T-helper 1 cell treated with Interleukin-12 subunit alpha and Interleukin-12 subunit beta and Interleukin-4 antibody, amounts not matched to agents 30 μg/mL and 1 μg/mL, for 36 hours (primary cell): ENCODE data around the gene IFI27L1.

Experiments
- H3K27ac Mint-ChIP-seq: one replicate; pipeline ENCODE4 v1.8.0; 2021; ENCODE audit warnings: mild to moderate bottlenecking, mixed read lengths
- H3K27me3 Mint-ChIP-seq: one replicate; pipeline ENCODE4 v1.8.0; 2021; ENCODE audit warnings: low read depth, mixed read lengths
- H3K36me3 Mint-ChIP-seq: one replicate; pipeline ENCODE4 v1.8.0; 2021; ENCODE audit warnings: low read depth, mixed read lengths
- H3K4me1 Mint-ChIP-seq: one replicate; pipeline ENCODE4 v1.8.0; 2021; ENCODE audit warnings: low read depth, mixed read lengths
- H3K4me3 Mint-ChIP-seq: one replicate; pipeline ENCODE4 v1.8.0; 2021; ENCODE audit warnings: mild to moderate bottlenecking, moderate library complexity, mixed read lengths
- H3K9me3 Mint-ChIP-seq: one replicate; pipeline ENCODE4 v1.8.0; 2021; ENCODE audit warnings: mixed read lengths

The IFI27L1 gene

DNA sequence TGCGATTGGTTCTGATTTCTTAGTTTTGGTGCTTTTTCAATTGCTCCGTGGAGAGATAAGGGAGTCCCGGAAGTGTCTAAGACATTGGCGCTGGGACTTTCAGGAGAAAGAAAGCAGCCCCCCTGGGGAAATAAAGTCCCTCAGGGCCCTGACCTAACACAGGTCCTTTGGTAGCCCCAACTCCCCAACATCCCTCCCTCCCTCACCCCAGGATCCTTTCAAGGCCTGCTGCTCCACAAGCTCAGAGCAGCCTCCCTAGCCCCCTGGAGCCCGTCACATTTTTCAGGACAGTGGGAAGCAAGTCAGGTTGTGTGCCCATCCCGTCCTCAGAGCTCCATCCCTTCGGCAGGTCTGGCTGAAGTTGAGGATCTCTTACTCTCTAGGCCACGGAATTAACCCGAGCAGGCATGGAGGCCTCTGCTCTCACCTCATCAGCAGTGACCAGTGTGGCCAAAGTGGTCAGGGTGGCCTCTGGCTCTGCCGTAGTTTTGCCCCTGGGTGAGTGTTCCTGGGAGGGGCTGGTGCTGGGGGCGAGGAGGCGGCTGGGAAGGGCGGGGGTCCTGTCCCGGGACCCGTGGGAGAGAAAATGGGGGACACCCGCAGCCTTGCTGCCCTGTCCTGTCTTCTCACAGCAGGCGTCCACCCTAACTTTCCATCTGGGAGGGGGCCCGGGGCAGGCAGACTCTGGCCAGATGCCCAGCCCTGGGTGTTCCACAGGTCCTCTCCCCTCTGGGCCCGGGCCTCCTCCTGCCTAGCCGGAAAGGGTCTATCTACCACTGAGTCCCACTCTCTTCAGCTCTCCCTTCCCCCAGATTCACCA, 30.4 kb downstream of the IFI27L1 start:
- H3K36me3 Mint-ChIP-seq = no peaks in the 10 kb centered on the region
- peaks cover 16% of the 10 kb centered on the region for H3K4me1 Mint-ChIP-seq
- peaks cover 6% of the 10 kb centered on the region for H3K27me3 Mint-ChIP-seq
- H3K4me3 Mint-ChIP-seq = peak overlapping the region; percentile 72
- H3K9me3 Mint-ChIP-seq = no peaks in the 10 kb centered on the region
- H3K27ac Mint-ChIP-seq = no peak overlapping the region

DNA sequence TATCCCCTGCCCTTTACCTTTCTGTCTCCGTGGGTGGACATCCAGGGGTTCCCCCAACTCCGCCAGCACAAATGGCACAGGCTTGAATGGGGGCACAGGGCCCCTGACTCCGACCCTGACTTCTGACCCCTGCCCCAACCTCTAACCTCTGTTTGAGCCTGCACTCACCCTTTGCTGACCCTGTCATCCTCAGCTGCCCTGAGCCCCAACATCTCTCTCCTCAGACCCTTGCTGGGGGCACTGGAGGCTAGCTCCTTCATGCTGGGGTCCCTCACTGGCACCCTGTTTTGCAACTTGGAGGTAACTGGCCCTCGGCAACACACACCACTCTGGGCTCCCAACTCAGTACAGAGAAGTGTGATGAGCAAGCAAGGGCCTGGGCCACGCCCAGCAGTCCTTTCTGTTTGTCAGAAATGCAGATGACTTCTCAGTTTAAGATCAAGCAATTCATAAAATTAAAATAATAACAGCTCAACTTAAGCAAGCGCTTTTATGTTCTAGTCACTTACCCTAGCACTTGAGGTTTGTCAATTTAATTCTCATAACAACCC, 31.5 kb downstream of the IFI27L1 start:
- H3K27ac Mint-ChIP-seq = peak overlapping the region; percentile 37

DNA sequence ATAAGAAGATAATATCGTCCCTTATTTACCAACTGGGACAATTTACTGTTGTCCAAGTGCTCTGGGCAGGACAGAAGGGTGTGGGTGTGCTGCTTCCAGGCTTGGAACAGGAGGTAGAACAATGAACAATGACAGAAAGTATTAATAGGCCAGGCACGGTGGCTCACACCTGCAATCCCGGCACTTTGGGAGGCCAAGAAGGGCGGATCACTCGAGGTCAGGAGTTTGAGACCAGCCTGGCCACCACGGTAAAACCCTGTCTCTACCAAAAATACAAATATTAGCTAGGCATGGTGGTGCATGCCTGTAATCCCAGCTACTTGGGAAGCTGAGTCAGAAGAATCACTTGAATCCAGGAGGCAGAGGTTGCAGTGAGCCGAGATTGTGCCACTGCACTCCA, 32.0 kb downstream of the IFI27L1 start:
- Mint-ChIP-seq H3K27ac (no peak overlapping the region), H3K36me3 (no peaks in the 10 kb centered on the region), H3K4me3 (no peak overlapping the region), H3K27me3 (peaks cover 6% of the 10 kb centered on the region), H3K9me3 (no peaks in the 10 kb centered on the region), H3K4me1 (peaks cover 18% of the 10 kb centered on the region)

More for the DNA sequence above, 31.5 kb downstream of the IFI27L1 start:
- Mint-ChIP-seq H3K36me3 (no peaks in the 10 kb centered on the region), H3K27me3 (peaks cover 6% of the 10 kb centered on the region), H3K9me3 (no peaks in the 10 kb centered on the region), H3K4me1 (peaks cover 16% of the 10 kb centered on the region), H3K4me3 (peak overlapping the region; percentile 56)

DNA sequence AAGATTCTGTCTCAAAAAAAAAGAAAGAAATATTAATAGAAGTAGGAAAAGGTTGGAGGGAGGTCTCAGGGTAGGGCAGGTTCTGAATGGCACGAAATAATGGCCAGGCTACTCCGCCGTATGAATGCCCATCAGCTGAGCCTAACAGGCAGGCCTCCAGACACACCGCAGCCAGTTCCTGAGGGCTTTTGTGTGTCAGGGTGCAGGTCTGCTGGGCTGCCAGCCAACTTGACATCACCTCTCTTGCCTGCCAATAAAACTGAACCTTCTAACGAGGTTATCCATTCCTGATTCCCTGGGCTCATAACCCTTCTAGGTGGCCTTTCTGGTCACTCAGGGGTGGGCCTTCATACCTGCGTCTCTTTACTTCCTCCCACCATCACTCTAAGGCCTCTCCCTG, 32.4 kb downstream of the IFI27L1 start:
- Mint-ChIP-seq H3K4me1 (peaks cover 19% of the 10 kb centered on the region), H3K9me3 (no peaks in the 10 kb centered on the region), H3K4me3 (no peak overlapping the region), H3K36me3 (no peaks in the 10 kb centered on the region), H3K27me3 (peaks cover 6% of the 10 kb centered on the region), H3K27ac (no peak overlapping the region)

DNA sequence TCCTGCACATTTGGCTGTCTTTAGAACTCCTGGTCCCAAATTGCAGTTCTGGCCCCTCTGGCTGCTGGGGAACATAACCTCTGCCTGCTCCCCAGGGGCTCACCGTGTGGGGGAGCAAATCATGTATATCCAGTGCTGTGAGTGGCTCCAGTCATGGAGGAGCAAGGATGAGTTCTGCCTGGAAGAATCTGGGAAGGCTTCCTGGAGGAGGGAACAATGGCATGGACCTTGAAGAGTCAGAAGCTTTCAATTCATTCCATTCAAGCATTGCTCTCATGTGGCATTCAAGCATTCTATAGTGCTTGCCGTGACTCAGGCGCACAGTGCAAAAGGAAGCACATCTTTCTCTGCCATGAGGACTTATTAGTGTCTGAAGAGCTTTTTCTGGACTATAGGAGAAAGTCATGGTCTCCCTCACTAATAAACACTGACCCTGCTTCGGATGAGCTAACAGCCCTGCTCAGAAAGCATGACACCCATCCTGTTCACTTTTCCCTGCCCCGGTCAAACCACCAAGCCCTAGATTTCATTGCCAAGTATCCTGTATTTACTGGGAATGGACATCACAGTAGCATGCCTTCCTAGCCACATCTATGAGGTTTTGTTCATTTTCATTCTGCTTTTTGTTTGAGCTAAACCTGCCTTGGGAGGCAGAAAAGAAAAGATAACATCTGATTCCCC, 32.9 kb downstream of the IFI27L1 start:
- H3K36me3 Mint-ChIP-seq = no peaks in the 10 kb centered on the region
- peaks cover 19% of the 10 kb centered on the region for H3K4me1 Mint-ChIP-seq
- H3K27ac Mint-ChIP-seq = no peak overlapping the region
- H3K9me3 Mint-ChIP-seq = no peaks in the 10 kb centered on the region
- no peak overlapping the region for H3K4me3 Mint-ChIP-seq
- H3K27me3 Mint-ChIP-seq = peaks cover 6% of the 10 kb centered on the region

DNA sequence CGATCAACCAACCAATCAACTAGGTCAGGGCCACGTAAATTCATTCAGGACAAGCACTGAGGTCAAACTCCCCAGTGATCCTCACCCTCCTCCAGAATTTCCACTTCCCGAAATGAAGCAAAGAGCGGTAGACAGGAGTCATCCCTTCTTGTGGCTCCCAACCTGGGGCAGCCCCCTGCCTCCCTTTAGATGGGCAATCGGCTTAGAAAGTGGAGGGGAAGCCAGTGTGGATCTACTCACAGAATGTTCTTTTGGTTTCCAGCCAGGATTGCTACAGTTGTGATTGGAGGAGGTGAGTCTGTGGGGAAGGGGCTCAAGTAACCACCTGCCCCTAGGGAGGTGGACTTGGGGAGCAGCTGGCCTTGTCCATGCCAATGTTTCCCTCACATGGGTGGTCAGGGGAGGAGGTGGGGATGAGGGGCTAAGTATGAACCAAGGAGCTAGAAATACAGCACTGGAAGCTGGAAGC, 33.5 kb downstream of the IFI27L1 start:
- H3K27ac Mint-ChIP-seq = no peak overlapping the region
- peaks cover 19% of the 10 kb centered on the region for H3K4me1 Mint-ChIP-seq
- peaks cover 4% of the 10 kb centered on the region for H3K9me3 Mint-ChIP-seq
- H3K27me3 Mint-ChIP-seq = peaks cover 6% of the 10 kb centered on the region
- H3K36me3 Mint-ChIP-seq = no peaks in the 10 kb centered on the region
- no peak overlapping the region for H3K4me3 Mint-ChIP-seq

DNA sequence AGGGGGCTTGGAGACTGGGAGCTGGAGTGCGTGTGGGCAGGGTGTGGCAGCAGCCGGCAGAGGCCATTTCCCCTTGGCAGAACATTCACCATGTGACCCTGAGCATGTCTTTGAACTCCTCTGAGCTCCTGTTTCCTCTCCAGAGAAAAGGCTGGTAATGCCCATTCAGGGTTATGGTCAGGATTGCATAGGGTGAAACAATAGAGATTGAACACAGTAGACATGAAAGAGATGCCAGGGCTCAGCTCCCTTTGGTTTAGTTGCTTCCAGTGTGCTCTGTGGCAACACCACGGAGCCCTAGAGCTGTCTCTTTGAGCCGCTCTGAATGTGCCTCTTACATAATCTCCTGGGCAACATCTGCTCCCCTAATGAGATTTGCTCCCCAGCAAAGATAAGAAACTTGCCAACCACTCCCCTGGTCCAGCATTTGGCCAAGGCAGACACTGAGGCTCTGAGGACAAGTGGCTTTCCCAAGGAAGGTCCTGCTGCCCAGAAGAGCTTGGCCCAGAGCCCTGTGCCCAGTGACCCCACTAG, 34.0 kb downstream of the IFI27L1 start:
- H3K27me3 Mint-ChIP-seq = peaks cover 6% of the 10 kb centered on the region
- H3K9me3 Mint-ChIP-seq = peaks cover 8% of the 10 kb centered on the region
- no peak overlapping the region for H3K27ac Mint-ChIP-seq

DNA sequence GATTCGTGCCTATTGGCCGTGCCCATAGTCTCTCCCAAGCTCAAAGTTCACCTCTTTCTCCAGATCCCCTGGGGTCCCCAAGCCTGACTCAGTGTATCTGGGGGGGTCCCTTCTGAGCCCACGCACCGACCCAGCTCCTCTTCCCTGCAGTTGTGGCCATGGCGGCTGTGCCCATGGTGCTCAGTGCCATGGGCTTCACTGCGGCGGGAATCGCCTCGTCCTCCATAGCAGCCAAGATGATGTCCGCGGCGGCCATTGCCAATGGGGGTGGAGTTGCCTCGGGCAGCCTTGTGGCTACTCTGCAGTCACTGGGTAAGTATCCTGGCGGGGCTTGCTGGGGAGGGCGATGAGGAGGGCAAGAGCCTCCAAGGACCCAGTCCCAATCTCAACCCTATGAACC, 34.5 kb downstream of the IFI27L1 start:
- peaks cover 6% of the 10 kb centered on the region for H3K27me3 Mint-ChIP-seq
- no peak overlapping the region for H3K27ac Mint-ChIP-seq
- peaks cover 9% of the 10 kb centered on the region for H3K9me3 Mint-ChIP-seq
- no peak overlapping the region for H3K4me3 Mint-ChIP-seq
- H3K4me1 Mint-ChIP-seq = peaks cover 17% of the 10 kb centered on the region
- no peaks in the 10 kb centered on the region for H3K36me3 Mint-ChIP-seq

More for the DNA sequence above, 34.0 kb downstream of the IFI27L1 start:
- no peak overlapping the region for H3K4me3 Mint-ChIP-seq
- H3K36me3 Mint-ChIP-seq = no peaks in the 10 kb centered on the region
- peaks cover 19% of the 10 kb centered on the region for H3K4me1 Mint-ChIP-seq

DNA sequence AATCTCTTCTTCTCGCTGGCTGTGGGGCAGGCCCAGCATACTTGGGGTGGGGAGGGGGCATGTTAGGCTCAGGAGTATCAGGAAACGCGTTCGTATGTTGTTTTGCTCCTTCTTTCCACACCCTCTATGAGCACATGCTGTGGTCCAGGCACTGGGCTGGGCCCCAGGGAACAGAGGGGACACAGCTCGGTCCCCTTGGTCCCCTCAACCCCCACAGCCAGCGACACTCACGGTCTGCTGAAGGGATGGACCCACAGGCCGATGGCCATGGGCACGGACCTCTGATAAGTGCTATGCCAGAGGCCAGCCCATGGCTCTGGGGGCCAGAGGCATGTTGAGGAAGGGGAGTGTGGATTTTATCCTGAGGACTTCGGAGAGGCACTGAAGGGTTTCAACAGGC, 35.6 kb downstream of the IFI27L1 start:
- Mint-ChIP-seq H3K36me3 (no peaks in the 10 kb centered on the region), H3K4me3 (no peak overlapping the region), H3K4me1 (peaks cover 17% of the 10 kb centered on the region), H3K9me3 (peaks cover 15% of the 10 kb centered on the region), H3K27me3 (peaks cover 6% of the 10 kb centered on the region), H3K27ac (no peak overlapping the region)

DNA sequence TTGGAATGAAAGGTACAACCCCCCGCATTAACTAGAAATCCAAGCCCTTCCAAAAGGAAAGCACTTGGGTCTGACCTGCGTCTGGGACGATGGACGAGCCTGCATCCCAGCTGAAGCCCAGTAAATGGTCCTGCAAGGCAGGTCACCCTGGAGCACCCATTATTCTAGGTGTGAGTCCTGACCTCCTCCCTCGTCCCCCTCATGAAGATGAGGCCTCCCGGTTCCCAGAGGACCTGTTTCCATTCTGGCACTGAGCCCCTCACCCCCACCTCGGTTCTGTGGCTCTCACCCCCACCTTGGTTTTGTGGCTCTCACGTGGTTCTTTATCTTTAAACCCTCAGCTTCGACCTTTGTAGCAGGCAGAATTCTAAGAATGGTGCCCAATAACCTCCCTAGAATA, 36.7 kb downstream of the IFI27L1 start:
- no peaks in the 10 kb centered on the region for H3K36me3 Mint-ChIP-seq
- H3K9me3 Mint-ChIP-seq = peaks cover 15% of the 10 kb centered on the region
- H3K27me3 Mint-ChIP-seq = peaks cover 6% of the 10 kb centered on the region
- H3K27ac Mint-ChIP-seq = no peak overlapping the region
- H3K4me1 Mint-ChIP-seq = peaks cover 15% of the 10 kb centered on the region
- H3K4me3 Mint-ChIP-seq = no peak overlapping the region

DNA sequence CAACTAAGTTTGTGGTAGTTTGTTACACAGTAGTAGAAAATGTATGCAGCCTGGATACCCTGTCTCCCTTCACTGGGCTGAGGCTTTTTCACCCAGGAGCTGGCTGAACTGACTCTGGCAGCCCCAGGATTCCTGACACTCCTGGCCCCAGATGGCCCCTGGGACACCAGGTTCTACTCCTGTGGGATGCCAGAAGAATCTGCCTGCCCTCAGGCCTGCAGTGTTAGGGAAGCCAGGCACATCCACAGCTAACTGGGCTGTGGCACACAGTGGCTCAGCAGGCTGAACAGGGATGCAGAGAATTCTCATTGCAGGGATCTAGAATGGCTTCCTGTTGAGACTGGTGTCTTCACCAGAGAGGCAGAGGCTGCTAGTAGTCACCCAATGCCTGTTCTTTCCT, 38.0 kb downstream of the IFI27L1 start:
- peaks cover 9% of the 10 kb centered on the region for H3K27me3 Mint-ChIP-seq
- H3K4me1 Mint-ChIP-seq = peaks cover 15% of the 10 kb centered on the region
- H3K36me3 Mint-ChIP-seq = no peaks in the 10 kb centered on the region
- no peak overlapping the region for H3K4me3 Mint-ChIP-seq
- no peak overlapping the region for H3K27ac Mint-ChIP-seq
- peaks cover 15% of the 10 kb centered on the region for H3K9me3 Mint-ChIP-seq

DNA sequence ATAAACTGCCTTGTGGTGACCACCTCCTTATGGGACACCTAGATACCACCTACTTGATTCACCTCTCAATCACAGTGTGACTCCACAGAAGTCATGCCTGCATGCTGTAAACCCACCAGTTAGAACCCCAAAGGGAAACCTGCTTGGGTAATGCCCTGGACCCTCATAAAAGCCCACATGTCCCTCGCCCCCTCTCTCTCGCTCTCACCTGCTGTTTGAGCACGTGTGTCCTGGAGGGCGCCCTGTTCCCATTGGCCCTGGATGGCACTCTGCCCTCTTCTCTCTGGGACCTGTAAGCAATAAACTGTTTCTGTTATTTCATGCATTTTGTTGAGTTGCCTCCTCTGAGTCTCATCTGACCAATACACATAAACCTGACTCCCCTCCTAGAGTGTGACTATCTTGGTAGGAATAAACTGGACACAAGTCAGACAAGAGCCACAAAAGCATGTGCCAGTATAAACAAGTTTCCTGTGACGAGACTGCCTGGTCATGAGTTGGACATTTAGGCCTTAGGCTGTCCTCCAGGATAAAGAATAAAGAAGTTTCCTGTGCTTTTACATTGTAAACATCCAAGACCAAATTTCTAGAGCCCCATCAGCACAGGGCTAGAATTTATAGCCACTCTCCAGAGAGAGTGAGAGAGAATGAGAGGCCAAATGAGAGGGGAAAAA, 39.7 kb downstream of the IFI27L1 start:
- H3K4me1 Mint-ChIP-seq = peaks cover 3% of the 10 kb centered on the region
- peaks cover 15% of the 10 kb centered on the region for H3K9me3 Mint-ChIP-seq
- no peaks in the 10 kb centered on the region for H3K36me3 Mint-ChIP-seq
- H3K27ac Mint-ChIP-seq = no peak overlapping the region
- H3K27me3 Mint-ChIP-seq = peaks cover 2% of the 10 kb centered on the region
- H3K4me3 Mint-ChIP-seq = no peak overlapping the region

DNA sequence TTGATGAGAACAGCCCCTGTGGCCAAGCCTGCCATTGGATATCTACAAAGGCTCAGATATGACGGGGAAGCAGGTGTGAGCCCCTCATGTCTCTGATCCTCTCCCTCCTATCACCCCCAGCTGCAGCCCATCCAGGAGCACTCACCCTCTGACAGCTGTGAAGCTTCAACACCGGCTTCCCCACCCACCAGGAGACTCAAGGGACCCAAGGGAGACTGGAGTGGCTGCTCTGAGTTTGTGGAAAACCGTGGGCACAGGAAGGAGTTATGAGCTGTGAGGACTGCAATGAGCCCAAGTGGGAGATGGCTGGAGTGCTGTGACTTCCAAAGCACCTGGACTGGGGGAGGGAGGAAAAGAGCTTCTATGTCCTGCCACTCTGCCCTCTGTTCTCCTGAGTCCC, 40.4 kb downstream of the IFI27L1 start:
- Mint-ChIP-seq H3K36me3 (peaks cover 2% of the 10 kb centered on the region), H3K27me3 (peaks cover 2% of the 10 kb centered on the region), H3K4me1 (peaks cover 3% of the 10 kb centered on the region), H3K27ac (no peak overlapping the region), H3K9me3 (peaks cover 15% of the 10 kb centered on the region), H3K4me3 (no peak overlapping the region)

DNA sequence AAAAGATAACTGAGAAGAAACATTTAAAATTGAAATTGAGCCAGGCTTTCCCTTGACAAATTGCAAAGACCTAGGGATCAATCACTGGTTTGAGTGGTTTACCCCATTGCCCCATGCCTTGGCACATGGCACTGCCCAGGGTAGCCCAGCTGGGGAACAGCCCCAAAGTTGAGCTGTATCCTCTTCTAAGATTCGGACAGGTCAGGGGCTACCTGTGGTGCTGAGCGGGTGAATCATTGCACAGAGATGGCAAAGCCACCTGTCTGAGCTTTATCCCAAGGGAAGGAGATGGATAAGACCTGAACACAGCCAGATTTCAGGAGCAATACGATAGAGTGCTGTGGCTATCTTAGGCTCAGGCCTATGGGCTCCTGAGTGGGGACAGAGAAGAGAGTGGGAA, 41.3 kb downstream of the IFI27L1 start:
- Mint-ChIP-seq H3K9me3 (peaks cover 15% of the 10 kb centered on the region), H3K4me1 (peaks cover 3% of the 10 kb centered on the region), H3K27me3 (peaks cover 2% of the 10 kb centered on the region), H3K27ac (no peak overlapping the region), H3K36me3 (peaks cover 3% of the 10 kb centered on the region), H3K4me3 (no peak overlapping the region)
